ENCODE data around the gene FLT1.

The FLT1 gene

DNA sequence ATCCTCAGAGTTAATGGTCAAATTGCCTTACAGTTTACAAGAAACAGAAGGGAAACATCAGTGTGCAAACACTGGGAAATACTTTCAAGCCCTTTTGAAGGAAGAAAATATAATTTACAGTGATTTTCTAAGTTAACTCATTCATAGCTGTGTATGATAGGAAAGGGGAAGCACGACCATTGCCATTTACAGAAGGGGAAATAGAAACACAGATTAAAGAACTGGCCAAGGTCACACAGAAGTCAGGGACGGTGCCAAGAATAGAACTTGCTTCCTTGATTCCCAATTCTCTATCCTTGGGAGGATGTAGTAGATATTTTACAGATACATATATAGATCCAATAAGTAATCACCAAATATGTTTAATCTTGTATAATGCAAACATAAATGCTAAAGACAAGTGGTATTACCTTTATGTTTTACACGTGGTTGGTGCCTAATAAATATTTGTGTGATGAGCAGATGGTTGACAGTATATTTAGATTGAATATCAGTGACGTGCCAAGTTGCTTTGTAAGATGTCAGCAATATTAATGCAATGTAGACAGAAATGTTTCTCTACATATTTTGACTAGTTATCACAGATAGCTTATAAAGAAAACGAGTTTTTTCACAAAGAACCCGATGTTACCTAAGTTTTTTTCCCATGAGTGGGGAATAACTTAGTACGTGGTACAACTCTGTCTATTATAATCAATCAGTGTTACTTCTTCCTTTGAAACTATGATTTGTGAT, 73.1 kb downstream of the FLT1 start:
- no peak for DNase-seq

GRCh38 chr13:28420704-28421103, 74.2 kb downstream of the FLT1 start:
- no peak for DNase-seq

GRCh38 chr13:28415994-28416421, 78.9 kb downstream of the FLT1 start:
- DNase-seq = no peak

GRCh38 chr13:28413999-28414398, 80.9 kb downstream of the FLT1 start:
- no peak for DNase-seq

DNA sequence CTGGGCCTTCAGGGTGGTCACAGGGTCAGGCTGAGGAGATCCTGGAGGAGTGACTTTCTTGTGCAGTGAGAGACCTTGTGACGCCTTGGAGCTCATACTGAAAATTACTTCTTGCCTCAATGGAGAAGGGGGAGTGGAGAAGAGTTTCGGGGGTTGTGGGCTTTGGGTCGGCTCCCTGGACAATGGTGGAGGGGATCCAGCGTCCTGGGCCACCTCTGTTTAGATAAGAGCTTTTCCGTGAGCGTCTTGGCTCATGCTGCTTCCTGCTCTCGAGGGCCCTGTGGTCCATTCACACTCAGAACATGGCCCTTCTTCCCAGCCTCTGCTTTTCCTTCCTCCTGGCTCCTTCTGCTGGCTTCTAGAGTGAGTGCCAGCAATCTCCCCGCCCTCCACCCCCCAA, 81.9 kb downstream of the FLT1 start:
- no peak for DNase-seq

DNA sequence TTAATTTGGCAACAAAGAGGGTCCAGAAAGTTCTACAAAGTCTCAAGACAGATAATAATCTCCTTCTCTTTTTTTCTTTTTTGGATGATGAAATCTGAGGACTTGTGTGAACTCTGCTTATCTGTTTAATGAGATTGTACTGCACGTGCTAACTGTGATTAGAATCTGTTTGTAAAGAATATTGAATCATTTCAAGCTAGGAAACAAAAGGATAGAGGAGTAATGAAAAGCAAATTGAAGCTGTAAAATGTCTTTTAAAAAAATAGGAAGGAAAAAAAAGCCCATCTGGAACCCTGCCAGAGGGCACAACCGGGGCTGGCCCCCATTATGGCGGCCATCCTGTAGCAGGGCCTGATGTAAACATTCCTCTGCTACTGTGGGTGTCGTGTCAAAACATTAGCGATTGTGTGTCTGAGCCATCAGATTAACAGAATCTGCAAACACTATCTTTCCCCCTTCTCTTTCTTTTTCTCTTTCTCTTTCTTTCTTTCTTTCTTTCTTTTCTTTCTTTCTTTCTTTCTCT, 83.0 kb downstream of the FLT1 start:
- no peak for DNase-seq

DNA sequence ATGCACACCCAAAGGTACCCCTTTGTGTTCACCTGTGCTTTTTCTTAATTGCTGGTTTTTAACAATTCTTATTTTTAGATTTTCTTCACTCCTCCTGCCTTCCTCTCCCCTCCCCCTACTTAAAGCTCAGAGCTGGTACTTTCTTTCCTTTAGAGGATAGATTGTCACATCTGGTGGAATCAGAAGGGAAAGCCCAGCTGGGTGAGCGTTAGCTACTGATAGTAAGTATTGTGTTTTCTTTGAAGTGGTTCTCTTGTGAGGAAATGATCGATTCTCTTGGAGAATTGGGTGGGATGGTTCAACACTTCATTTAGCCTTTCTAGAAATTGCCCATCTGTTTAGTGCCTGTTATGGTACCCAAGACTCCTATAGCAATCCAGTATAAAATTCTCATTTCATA, 84.8 kb downstream of the FLT1 start:
- DNase-seq = no peak

GRCh38 chr13:28409648-28410047, 85.3 kb downstream of the FLT1 start:
- DNase-seq = no peak

GRCh38 chr13:28408863-28409262, 86.1 kb downstream of the FLT1 start:
- no peak for DNase-seq

DNA sequence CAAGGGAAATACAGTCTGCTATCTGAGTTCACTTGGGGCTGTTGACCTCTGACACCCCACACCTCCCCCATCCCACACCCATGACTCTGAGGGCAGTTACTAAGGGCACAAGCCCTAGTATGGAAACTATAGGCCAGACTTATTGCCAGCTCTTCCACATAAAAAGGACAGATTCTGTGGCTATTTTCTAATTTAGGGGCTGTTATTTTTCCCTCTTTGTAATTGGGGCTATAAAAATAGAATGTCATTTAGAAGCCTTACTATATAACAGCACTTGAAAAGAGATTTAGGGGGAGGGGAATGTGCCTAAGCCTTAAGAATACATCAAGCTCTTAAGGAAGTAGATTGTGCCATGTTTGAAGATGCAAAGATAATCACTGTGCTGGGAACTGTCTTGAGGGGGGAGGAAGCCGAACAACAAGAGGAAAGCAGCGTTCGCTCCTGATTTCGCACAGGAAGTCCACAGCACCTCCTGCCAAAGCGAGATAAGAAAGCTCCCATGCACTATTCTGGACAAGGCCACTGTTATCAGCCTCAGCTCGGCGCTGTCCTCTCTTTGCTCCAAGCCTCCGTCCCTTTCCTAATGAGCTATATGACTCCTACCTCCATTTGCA, 86.6 kb downstream of the FLT1 start:
- no peak for DNase-seq

DNA sequence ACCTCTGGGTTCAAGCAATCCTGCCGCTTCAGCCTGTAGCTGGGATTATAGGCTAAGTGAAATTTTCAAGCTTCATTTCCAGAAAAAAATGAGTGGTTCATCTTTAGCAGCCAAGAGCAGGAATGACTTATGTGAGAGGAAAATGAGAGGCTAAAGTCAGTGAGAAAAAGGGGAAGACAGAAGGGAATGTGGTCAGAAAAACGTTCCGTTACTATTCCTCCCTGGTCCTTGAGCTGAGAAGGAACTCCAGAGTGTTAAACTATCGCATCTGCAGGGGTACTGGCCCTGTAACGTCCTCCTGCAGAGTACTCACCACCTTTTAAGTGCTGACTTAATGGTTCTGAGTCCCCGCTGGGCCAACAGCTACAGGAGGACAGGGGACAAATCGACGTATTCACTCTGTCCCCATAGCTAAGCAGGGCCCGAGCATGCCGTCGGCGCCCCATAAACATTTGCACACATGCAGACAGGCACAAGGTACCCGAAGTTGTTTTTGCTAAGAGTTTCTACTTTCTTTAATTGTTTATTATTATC, 88.1 kb downstream of the FLT1 start:
- DNase-seq = no peak

GRCh38 chr13:28402057-28402381, 92.9 kb downstream of the FLT1 start:
- DNase-seq = no peak

DNA sequence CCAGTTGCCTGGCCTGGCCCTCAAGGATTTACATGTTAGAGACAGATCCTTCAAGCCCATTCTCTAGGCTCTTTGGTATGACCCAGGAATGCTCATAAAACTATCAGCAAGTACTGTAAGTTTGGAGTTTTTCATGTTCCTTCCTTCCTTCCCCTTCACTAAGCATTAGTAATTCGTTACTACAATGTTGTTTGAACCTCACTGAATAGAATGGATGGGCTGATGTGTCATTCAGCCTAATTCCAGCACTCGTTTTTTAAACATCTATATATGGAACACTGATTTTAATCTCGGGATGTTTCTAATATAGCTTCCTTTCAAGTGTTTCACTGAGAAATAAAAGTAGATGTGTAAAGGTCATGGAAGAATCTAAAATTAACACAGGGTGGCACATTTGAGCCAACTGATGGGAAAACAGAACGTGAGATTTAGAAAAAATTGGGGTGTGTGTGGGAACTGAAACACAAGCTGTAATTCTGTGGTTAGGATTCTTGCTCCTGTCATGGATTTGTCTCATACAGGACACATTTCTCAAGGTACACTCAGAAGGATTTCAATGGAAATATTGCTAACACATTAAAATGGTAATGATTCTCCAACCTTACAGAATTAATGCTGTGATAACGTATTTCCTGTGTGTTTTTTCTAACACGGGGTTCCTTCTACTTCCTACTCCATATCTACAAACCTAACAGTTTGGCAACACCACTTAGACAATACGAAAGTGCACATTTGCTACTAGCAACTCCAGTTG, 93.4 kb downstream of the FLT1 start:
- DNase-seq = no peak

GRCh38 chr13:28396053-28396452, 98.9 kb downstream of the FLT1 start:
- no peak for DNase-seq

DNA sequence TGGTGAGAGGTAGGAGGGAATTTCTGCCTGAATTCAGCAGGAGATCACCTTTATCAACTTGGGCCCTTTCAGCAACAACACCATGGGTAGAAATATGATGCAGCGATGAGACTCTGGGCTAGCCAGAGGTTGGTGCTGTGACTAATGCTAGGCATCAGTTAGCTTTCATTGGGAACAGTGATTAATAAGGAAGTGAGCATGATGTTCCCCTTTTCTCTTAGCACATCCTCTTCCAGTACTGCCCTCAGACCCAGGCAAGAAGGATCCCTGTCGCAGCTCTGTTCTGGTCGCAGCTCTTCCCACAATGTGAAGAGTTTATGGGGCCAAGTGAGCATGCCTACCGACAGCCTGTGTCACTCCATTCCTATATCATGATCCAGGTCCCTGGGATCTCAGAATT, 100.5 kb downstream of the FLT1 start:
- no peak for DNase-seq

- DNase-seq = no peak
These were observed 101.9 kb downstream of the FLT1 start for GRCh38 chr13:28392896-28393505.

DNA sequence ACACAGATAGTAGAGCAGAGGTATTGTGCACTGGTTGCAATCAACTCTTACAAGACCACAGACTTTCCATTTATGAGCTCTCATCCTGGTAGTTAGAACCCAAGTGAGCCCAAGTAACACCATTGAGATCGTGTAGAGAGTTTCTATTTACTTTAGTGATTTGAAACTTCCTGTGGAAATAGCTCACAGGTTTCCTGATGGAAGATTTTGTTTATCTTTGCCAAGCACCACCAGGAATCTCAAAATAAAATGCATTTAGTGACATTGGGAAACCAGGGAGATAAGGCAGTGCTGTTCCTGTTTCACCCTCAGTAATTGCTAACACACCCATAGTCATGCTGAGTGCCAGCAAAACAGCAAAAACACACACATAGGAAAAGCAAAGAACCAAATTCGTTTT, 102.5 kb downstream of the FLT1 start:
- DNase-seq = no peak

- DNase-seq = no peak
These were observed 107.0 kb downstream of the FLT1 start for GRCh38 chr13:28387740-28388501.

DNA sequence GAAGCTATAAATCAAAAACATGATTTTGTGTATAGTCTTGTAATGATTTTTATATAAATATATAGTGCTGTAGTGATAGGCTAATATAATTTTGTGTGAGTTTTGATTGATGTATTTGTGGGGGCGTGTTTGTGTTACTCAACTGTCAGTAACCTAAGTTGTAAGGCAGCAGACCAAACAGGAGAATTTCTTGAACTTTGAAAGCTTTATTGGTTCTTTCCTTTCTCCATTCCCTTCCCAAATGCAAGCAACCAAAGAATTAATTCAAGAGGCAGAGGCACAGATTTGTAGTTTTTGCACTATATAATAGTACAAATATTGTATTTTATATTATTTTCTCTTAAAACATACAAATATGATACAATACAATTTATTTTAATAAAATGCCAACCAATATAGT, 109.6 kb downstream of the FLT1 start:
- DNase-seq = no peak

DNA sequence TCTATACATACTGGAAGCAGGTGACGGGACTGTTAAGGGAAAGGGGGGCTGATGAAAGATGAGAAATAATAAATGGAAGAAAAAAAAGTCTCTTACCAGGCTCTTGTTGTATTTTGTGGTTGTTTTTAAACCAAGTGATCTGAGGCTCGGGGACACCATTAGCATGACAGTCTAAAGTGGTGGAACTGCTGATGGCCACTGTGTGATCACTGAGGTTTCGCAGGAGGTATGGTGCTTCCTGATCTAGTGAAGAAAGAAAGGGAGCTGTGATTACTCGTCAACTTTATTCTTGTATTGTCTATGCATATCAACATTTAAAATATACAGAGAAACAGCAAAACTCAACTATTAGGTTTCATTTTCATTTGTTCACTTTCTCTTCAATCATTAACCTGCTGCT, 110.1 kb downstream of the FLT1 start:
- DNase-seq = no peak

GRCh38 chr13:28380319-28380718, 114.6 kb downstream of the FLT1 start:
- DNase-seq = no peak

GRCh38 chr13:28379371-28380083, 115.4 kb downstream of the FLT1 start:
- no peak for DNase-seq
